ENCODE results near the gene SORCS2. TPM values are rescaled to one million over a fixed set of nuclear protein-coding genes. Genes with fewer than 3 reads are reported as not detected.
A peak's percentile ranks its signal among the peaks of the same experiment; 100 is the strongest.

The SORCS2 gene
- total RNA-seq (ENCODE audit: low replicate concordance) = 0.27 and 5.4 TPM in 2 replicates

DNA sequence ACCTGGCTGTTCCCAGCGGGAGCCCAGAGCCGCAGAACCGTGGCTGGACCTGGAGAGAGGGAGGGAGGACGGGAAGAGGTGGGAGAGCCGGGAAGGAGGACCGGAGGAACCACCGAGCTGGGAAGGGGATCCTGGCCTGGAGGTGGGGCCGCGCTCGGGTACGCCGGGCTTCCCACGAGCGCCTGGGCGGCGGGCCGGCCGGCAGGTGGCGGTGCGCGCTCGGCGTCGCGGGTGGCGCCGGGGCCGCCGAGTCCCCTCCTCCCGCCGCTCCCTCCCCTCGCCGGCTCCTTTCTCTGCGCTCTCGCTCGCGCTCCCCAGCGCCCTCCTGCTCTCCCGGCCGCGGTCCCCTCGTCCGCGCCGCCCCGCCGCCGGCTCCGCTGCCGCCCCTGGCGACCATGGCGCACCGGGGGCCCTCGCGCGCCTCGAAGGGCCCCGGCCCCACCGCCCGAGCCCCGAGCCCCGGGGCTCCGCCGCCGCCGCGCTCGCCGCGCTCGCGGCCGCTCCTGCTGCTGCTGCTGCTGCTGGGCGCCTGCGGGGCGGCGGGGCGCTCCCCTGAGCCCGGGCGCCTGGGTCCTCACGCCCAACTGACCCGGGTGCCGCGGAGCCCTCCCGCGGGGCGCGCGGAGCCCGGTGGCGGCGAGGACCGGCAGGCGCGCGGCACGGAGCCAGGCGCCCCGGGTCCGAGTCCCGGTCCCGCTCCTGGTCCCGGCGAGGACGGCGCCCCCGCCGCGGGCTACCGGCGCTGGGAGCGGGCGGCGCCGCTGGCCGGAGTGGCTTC, at the start of gene SORCS2:
SORCS2 (plus strand) TSS at position 287 of the 778 bp plus-strand sequence.
- peak; percentile 41 for DNase-seq (ENCODE audit: low read depth)
- peak within 1 kb of the TSS; percentile 57 for H3K4me3 ChIP-seq (ENCODE audit: low read depth, low read length)
- TF ChIP-seq, protein P1, sequence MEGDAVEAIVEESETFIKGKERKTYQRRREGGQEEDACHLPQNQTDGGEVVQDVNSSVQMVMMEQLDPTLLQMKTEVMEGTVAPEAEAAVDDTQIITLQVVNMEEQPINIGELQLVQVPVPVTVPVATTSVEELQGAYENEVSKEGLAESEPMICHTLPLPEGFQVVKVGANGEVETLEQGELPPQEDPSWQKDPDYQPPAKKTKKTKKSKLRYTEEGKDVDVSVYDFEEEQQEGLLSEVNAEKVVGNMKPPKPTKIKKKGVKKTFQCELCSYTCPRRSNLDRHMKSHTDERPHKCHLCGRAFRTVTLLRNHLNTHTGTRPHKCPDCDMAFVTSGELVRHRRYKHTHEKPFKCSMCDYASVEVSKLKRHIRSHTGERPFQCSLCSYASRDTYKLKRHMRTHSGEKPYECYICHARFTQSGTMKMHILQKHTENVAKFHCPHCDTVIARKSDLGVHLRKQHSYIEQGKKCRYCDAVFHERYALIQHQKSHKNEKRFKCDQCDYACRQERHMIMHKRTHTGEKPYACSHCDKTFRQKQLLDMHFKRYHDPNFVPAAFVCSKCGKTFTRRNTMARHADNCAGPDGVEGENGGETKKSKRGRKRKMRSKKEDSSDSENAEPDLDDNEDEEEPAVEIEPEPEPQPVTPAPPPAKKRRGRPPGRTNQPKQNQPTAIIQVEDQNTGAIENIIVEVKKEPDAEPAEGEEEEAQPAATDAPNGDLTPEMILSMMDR (IDR thresholded peaks at IDR 0.05; ENCODE audit: insufficient read depth, low read length) = peak; percentile 47

DNA sequence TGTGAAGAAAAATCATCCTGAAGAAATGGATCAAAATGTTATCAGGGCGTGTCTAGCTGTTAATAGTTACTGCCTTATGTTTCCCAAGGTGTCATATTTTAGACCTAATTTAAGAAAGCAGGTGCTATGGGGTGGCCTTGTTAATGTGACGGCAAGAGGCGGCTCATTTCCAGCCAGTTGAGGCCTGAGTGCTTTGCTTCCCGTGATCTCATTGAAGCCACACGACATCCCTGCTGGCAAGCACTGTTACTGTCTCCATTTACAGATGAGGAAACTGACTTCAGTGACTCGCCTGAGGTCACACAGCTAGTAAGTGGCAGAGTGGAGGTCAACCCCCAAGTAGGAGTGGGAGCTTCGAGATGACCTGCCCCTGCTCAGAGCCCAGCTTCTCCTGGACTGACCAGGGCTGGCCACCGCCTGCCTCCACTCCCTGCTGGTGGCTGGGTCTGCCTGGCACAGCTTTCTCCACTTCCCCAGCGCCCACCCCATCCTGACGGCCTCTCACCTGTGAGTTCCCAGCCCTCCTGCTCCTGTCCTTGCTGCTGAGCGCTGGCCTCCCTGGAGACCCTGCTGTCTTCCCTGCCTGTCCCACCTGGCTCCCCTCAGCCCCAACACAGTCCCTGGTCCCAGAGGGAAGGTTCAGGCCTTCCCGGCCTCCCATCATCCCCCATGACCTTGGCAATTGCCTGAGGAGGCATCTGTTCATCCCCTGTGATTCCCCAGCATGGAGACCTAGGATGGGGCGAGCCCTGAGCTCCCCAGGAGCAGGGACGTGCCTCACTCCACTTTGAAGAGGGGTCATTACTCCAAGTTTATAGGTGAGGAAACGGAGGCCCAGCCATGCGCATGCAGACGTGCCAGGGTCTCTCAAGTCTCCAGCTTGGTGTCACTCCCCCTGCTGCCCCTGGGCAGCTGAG, 47.7 kb upstream of the SORCS2 start:
- no peak for DNase-seq (ENCODE audit: low read depth)
- no peak overlapping the region for H3K4me3 ChIP-seq (ENCODE audit: low read depth, low read length)
- TF ChIP-seq, protein P1 (IDR thresholded peaks at IDR 0.05; ENCODE audit: insufficient read depth, low read length) = no peak

DNA sequence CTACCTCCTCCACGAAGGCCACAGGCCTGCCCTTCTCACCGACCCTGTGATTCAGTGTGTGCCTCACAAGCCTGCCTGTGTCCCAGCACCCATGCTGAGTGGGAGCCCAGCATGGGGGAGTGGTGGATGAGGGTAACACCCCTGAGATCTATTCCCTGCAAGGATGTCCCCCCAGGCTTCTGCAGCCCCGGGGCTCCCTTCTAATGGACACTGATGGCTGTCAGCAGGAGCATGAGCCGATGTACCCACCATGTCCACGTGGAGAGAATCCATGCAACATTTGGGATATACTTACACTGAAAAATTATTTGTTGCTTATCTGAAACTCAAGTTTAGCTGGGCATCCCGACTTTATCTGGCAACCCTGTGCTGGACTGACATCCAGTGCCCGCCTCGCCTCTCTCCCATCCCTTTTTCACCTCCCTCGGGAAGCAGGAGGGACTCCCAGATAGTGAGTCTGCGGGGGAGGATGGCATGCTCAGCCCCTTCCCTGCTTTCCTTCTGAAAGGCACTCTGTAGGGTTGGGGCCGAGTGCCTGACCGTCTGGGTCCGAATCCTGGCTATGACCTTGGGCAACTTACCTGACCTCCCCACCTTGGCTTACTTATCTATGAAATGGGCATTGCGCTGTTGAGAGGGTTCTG, 46.9 kb upstream of the SORCS2 start:
- H3K4me3 ChIP-seq (ENCODE audit: low read depth, low read length) = no peak overlapping the region
- TF ChIP-seq, protein P1 (IDR thresholded peaks at IDR 0.05; ENCODE audit: insufficient read depth, low read length) = no peak
- DNase-seq (ENCODE audit: low read depth) = no peak

DNA sequence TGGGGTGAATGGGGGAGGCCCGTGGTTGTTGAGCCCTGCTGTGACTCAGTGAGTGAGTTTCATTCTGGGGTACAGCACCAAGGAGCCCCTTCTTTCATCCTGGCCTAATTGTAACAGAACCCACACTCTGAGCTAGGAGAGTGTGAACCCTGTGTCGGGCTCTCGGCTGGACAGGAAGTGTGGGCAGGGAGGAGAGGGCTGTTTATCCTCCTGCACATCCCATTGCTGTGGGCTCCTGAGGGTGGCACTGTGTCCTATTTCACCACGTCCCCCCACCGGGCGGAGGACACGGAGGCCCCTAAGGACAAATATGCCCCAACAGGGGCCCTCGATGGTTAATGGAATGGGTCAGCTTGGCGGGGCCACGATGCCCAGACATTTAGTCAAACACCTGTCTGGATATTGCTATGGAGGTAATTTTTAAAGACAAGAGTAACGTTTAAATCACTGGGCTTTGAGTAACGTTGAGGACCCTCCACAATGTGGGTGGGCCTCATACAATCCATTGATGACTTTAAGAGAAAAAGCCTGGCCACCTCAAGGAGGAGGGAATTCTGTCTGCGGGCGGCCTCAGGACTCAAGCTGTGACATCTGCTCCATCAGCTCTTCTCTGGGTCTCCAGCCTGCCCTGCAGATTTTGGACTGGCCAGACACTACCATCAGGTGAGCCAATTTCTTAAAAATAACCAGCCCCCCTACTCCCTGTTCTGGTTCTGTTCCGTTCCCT, 46.1 kb upstream of the SORCS2 start:
- TF ChIP-seq, protein P1 (IDR thresholded peaks at IDR 0.05; ENCODE audit: insufficient read depth, low read length) = no peak
- H3K4me3 ChIP-seq (ENCODE audit: low read depth, low read length) = no peak overlapping the region
- DNase-seq (ENCODE audit: low read depth) = no peak

DNA sequence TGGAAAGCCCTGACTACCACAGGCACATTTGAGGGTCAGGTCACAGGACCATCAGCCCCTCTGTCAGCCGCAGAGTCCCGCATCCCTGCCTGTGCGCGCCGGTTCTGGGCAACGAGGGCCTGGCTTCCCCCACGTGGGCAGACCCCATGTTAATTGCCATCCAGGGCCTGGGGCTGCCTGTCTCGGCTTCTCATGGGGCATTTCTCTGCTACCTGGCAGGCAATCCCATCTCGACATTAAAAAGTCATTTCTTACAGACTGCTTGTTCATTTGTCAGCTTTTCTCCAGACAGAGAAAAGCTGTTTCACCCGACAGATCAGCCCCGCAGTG, 45.6 kb upstream of the SORCS2 start:
- TF ChIP-seq, protein P1 (IDR thresholded peaks at IDR 0.05; ENCODE audit: insufficient read depth, low read length) = no peak
- no peak overlapping the region for H3K4me3 ChIP-seq (ENCODE audit: low read depth, low read length)
- no peak for DNase-seq (ENCODE audit: low read depth)

DNA sequence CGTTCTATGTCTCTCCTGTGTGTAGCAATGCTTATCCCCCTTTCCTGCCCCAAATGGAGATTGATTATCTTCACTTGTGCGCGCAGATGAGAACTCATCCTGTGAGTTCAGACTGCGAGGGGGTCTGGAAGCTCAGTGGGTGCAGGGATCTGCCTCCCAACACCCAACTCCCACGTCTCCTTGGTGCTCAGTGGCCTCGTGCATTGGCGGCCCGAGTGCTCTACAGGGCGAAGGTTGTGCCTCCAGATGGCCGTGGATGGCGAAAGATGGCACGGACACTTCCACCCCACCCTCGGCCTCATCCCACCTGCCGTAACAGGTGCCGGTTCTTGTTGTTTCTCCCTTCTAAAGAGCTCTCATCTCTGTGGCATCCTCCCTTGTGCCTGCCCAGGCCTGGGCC, 45.1 kb upstream of the SORCS2 start:
- H3K4me3 ChIP-seq (ENCODE audit: low read depth, low read length) = no peak overlapping the region
- no peak for DNase-seq (ENCODE audit: low read depth)
- TF ChIP-seq, protein P1 (IDR thresholded peaks at IDR 0.05; ENCODE audit: insufficient read depth, low read length) = no peak
